ENCODE measurements around the gene KCNJ11.

GRCh38 chr11:17383461-17383860 lies 5.0 kb downstream of the KCNJ11 start:
- TF ChIP-seq CTCF (IDR thresholded peaks at IDR 0.05) (no peak), POLR2A (IDR thresholded peaks at IDR 0.05) (no peak)

Measured in vagina (tissue), 2 donors.